GM19438 (cell line): Measurements from ENCODE around the gene PNLIP.

Experiments
- ATAC-seq: cut with Tn5 transposase; IDR thresholded peaks from one replicate; pipeline ENCODE4 v1.9.1; 2021; ENCODE audit warnings: low read depth; ENCODE audit not compliant: unreplicated experiment

PNLIP gene

DNA sequence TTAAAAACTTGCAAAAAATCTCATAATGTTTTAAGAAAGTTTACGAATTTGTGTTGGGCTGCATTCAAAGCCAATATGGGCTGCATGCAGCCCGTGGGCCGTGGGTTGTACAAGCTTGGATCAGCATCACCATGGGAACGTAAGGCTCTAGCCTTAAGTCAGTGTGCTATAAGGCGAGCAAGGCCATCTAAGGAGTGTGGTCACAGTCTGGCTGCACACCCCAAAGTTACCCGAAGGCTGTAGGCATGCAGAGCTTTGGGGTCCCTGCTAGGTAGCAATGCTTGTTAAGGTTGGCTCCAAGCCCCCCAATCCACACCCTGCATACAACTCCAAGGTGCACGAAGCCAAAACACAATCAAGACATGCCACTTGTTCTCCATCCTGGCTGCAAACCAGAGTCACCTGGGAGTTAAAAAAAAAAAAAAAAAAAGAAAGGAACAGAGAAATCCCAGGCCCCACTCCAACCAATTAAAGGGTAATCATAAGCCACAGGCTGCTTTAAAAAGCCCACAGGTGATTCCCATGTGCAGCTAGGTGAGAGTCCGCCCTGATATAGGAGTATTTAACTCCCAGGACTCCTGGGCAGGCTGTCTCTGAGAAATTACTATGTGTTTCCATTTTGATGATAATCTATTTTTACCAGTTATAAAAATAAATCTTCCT, 66.5 kb downstream of the PNLIP start:
- ATAC-seq, result no peak

DNA sequence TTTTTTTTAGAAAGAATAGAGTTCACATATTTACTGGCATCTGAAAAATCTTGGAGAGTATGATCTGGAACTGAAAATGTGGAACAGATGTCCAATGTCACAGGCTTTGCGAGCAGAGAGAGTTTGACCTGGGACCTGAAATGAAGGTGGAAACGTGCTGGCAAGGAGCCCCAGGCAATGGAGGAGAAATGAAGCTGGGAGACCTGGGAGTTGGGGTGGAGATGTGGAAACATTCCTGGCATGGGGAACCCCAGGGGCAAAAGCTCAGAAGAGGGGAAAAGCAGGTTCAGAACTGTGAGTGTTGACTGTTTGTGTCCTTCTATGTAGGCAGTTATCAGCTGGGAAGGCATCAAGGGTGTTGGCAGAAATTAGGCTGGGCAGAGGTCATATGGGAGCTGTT, 67.7 kb downstream of the PNLIP start:
- ATAC-seq, result no peak

DNA sequence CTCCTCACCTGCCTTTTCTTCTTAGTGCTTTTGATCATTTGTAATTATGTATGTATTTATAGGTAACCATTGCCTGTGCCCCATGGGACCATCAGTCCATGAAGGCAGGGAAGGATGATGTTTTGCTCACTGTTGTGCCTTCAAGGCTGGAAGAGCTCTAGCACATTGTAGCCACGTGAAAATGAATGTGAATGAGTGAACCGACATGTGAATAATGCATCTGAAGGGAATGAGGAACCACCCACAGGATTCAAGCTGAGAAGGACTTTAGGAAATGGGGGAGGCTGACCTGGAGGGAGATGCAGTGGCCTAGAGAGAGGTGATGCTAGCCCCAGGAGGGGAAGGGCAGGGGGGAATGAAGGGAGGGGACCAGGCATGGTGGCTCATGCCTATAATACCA, 69.1 kb downstream of the PNLIP start:
- ATAC-seq, result no peak

DNA sequence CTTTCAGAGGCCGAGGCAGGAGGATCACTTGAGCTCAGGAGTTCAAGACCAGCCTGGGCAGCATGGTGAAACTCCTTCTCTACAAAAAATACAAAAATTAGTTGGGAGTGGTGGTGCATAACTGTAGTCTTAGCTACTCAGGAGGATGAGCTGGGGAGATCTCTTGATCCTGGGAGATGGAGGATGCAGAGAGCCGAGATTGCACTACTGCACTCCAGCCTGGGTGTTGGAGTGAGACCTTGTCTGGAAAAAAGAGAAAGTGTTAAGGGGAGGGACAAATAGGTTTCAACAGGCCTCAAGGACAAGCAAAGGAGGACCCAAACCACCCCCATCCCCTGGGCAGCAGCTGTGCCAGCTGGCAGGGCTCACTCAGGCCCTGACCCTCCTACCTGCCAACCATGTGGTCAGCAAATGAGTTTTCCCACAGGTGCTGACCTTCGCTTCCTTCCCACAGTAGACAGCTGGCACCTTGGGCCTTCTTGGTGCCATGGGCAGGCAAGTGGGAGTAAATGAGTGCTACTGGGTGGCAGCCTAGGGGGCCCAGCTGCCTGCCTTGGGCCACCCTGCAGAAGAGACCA, 69.6 kb downstream of the PNLIP start:
- ATAC-seq, result no peak
